HepG2 (cell line): ENCODE measurements around the gene SCART1. TPM values are rescaled to one million over a fixed set of nuclear protein-coding genes. Genes with fewer than 3 reads are reported as not detected.

Experiments used
- ARID4A ChIP-seq: sonication (generic); formaldehyde crosslinking; IDR thresholded peaks from 2 replicates; pipeline ENCODE4 v1.5.0; 2020; ENCODE audit warnings: mild to moderate bottlenecking, missing genetic modification reagents, borderline replicate concordance
- LBX2 ChIP-seq: sonication (generic); formaldehyde crosslinking; IDR thresholded peaks from 2 replicates; pipeline ENCODE4 v1.5.0; 2020; ENCODE audit warnings: missing genetic modification reagents, mild to moderate bottlenecking, borderline replicate concordance
- ZNF775 ChIP-seq: sonication (generic); formaldehyde crosslinking; IDR thresholded peaks from 2 replicates; pipeline ENCODE4 v1.4.0; 2020; ENCODE audit warnings: missing genetic modification reagents, mild to moderate bottlenecking, moderate library complexity, borderline replicate concordance
- polyA plus RNA-seq, 8 experiments: library from polyadenylated mRNA; depleted of rRNA in 3 of 8; stranded (reverse) in 7 of 8; unstranded in 1 of 8; fragments of >200 nt; fragmentation: Illumina TruSeq in 4 of 8; extraction: Trizol in 4 of 8; gene quantifications; 2 replicates each; pipeline versions ENCODE4 v1.2.1 to v1.2.3, GENCODE V29; 2011 to 2016; ENCODE audit warnings: low read depth in 4 of 8, missing spikeins in 1 of 8, mixed read lengths in 1 of 8; ENCODE audit not compliant: insufficient read depth in 1 of 8
- total RNA-seq, 5 experiments: library from RNA; depleted of rRNA; stranded (reverse); fragments of >200 nt; fragmentation: Illumina TruSeq; extraction: Trizol; gene quantifications; 2 replicates each; pipeline ENCODE4 v1.2.3, GENCODE V29; 2016; ENCODE audit warnings: low read depth in 1 of 5
- TF ChIP-seq, protein P1 (sequence below): sonication (generic); formaldehyde crosslinking; IDR thresholded peaks from 2 replicates; pipeline ENCODE4; 2020; ENCODE audit warnings: missing genetic modification reagents, mild to moderate bottlenecking, borderline replicate concordance

The SCART1 gene
- total and polyA plus RNA-seq, 2 of the 13 experiments (the other 11 are each of a cell fraction or from before 2014, with no cell fraction given): 0.46 to 1.1 TPM

GRCh38 chr10:133418289-133418993, 35.3 kb upstream of the SCART1 start (continued):
- TF ChIP-seq, protein P1, sequence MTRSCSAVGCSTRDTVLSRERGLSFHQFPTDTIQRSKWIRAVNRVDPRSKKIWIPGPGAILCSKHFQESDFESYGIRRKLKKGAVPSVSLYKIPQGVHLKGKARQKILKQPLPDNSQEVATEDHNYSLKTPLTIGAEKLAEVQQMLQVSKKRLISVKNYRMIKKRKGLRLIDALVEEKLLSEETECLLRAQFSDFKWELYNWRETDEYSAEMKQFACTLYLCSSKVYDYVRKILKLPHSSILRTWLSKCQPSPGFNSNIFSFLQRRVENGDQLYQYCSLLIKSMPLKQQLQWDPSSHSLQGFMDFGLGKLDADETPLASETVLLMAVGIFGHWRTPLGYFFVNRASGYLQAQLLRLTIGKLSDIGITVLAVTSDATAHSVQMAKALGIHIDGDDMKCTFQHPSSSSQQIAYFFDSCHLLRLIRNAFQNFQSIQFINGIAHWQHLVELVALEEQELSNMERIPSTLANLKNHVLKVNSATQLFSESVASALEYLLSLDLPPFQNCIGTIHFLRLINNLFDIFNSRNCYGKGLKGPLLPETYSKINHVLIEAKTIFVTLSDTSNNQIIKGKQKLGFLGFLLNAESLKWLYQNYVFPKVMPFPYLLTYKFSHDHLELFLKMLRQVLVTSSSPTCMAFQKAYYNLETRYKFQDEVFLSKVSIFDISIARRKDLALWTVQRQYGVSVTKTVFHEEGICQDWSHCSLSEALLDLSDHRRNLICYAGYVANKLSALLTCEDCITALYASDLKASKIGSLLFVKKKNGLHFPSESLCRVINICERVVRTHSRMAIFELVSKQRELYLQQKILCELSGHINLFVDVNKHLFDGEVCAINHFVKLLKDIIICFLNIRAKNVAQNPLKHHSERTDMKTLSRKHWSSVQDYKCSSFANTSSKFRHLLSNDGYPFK (CRISPR knock-in tag): no peak
- TF ChIP-seq ARID4A: no peak
- no peak for TF ChIP-seq LBX2 (CRISPR knock-in tag)
- TF ChIP-seq ZNF775 (CRISPR knock-in tag): no peak
- TF ChIP-seq, all 625 proteins: peak for 0
